HEK293 (cell line): ENCODE data around the gene SFN.
"Not testable (repeated sequence)": the region's sequence is repeated elsewhere in the genome, so short reads cannot be mapped to it uniquely, and the experiment has no call there.

Experiments
- CTCF ChIA-PET: fragments of 350-600 bp; formaldehyde crosslinking; extraction: SDS; loops from one replicate; lab custom pipeline; 2021; ENCODE audit warnings: antibody characterized with exemption; lab: Yijun Ruan, JAX
- POLR2A ChIA-PET: fragments of 300-600 bp; formaldehyde crosslinking; extraction: SDS; loops from one replicate; lab custom pipeline; 2020; ENCODE audit warnings: antibody characterized with exemption, inconsistent platforms; lab: Yijun Ruan, JAX
- H3K27ac ChIP-seq: fragments of 200-500 bp; sonication (Bioruptor generic); 2 replicates; pipeline ENCODE4 v1.5.1; 2014; ENCODE audit warnings: low read depth, low read length, control low read depth, inconsistent platforms; ENCODE audit errors: extremely low read depth
- H3K36me3 ChIP-seq, 2 experiments: fragments of 200-500 bp in 1 of 2; sonication (Bioruptor generic) in 1 of 2; 1 replicate in 1 of 2; 2 replicates in 1 of 2; pipeline ENCODE4 v1.5.1; 2014 to 2017; ENCODE audit warnings: inconsistent platforms in 2 of 2, low read length in 2 of 2; ENCODE audit not compliant: control insufficient read depth in 2 of 2, insufficient read depth in 1 of 2
- H3K4me1 ChIP-seq: fragments of 200-500 bp; sonication (Bioruptor generic); 2 replicates; pipeline ENCODE4 v1.5.1; 2014; ENCODE audit warnings: mild to moderate bottlenecking, low read length, inconsistent platforms; ENCODE audit not compliant: control insufficient read depth, insufficient read depth
- H3K4me3 ChIP-seq: 2 replicates; pipeline ENCODE4 v1.5.1; 2011; ENCODE audit warnings: low read depth, mild to moderate bottlenecking, control low read depth, low read length, moderate library complexity
- H3K9me3 ChIP-seq: fragments of 200-500 bp; sonication (Bioruptor generic); 2 replicates; pipeline ENCODE4 v1.5.1; 2014; ENCODE audit warnings: low read depth, low read length, inconsistent platforms; ENCODE audit not compliant: control insufficient read depth, insufficient read depth
- EGR2 ChIP-seq: fragments of 450-650 bp; formaldehyde crosslinking; IDR thresholded peaks from 2 replicates; pipeline ENCODE4 v1.5.1; 2016; ENCODE audit warnings: low read depth, missing biosample characterization, missing genetic modification characterization
- GFI1B ChIP-seq: fragments of 450-650 bp; formaldehyde crosslinking; IDR thresholded peaks from 2 replicates; pipeline ENCODE4 v1.5.1; 2016; ENCODE audit warnings: missing biosample characterization, missing genetic modification characterization
- GLI2 ChIP-seq: fragments of 450-650 bp; formaldehyde crosslinking; IDR thresholded peaks from 2 replicates; pipeline ENCODE4; 2017; ENCODE audit warnings: missing biosample characterization, missing genetic modification characterization, low read depth, borderline replicate concordance
- GLI4 ChIP-seq: fragments of 450-650 bp; formaldehyde crosslinking; IDR thresholded peaks from 2 replicates; pipeline ENCODE4 v1.5.1; 2016; ENCODE audit warnings: missing biosample characterization, missing genetic modification characterization
- GLIS1 ChIP-seq: fragments of 450-650 bp; formaldehyde crosslinking; IDR thresholded peaks from 2 replicates; pipeline ENCODE4 v1.5.1; 2016; ENCODE audit warnings: missing biosample characterization, missing genetic modification characterization
- KLF10 ChIP-seq: fragments of 450-650 bp; IDR thresholded peaks from 2 replicates; pipeline ENCODE4 v1.5.1; 2018; ENCODE audit warnings: missing biosample characterization, mild to moderate bottlenecking, missing genetic modification characterization
- KLF16 ChIP-seq: fragments of 450-650 bp; formaldehyde crosslinking; IDR thresholded peaks from 2 replicates; pipeline ENCODE4 v1.5.1; 2017; ENCODE audit warnings: missing biosample characterization, missing genetic modification characterization
- MEIS1 ChIP-seq: sonication (generic); formaldehyde crosslinking; IDR thresholded peaks from 2 replicates; pipeline ENCODE4 v1.8.1; 2022; ENCODE audit warnings: missing genetic modification reagents, mild to moderate bottlenecking, borderline replicate concordance
- SP7 ChIP-seq: fragments of 450-650 bp; formaldehyde crosslinking; IDR thresholded peaks from 2 replicates; pipeline ENCODE4 v1.5.1; 2016; ENCODE audit warnings: missing biosample characterization, missing genetic modification characterization
- ZFHX2 ChIP-seq: fragments of 450-650 bp; formaldehyde crosslinking; conservative IDR thresholded peaks from 2 replicates; pipeline ENCODE4 v1.5.1; 2016; ENCODE audit warnings: missing biosample characterization, missing genetic modification characterization
- ZIC2 ChIP-seq: fragments of 450-650 bp; formaldehyde crosslinking; IDR thresholded peaks from 2 replicates; pipeline ENCODE4 v1.5.1; 2016; ENCODE audit warnings: missing biosample characterization, missing genetic modification characterization
- ZNF121 ChIP-seq: fragments of 450-650 bp; formaldehyde crosslinking; IDR thresholded peaks from 2 replicates; pipeline ENCODE4 v1.5.1; 2016; ENCODE audit warnings: missing biosample characterization, missing genetic modification characterization
- ZNF133 ChIP-seq: fragments of 450-650 bp; formaldehyde crosslinking; IDR thresholded peaks from 2 replicates; pipeline ENCODE4 v1.5.1; 2016; ENCODE audit warnings: missing biosample characterization, missing genetic modification characterization
- ZNF146 ChIP-seq: fragments of 450-650 bp; formaldehyde crosslinking; IDR thresholded peaks from 2 replicates; pipeline ENCODE4 v1.5.1; 2016; ENCODE audit warnings: missing biosample characterization, missing genetic modification characterization
- ZNF600 ChIP-seq: fragments of 450-650 bp; formaldehyde crosslinking; IDR thresholded peaks from 2 replicates; pipeline ENCODE4 v1.5.1; 2016; ENCODE audit warnings: missing biosample characterization, missing genetic modification characterization
- ZNF660 ChIP-seq: fragments of 450-650 bp; IDR thresholded peaks from 2 replicates; pipeline ENCODE4 v1.5.1; 2018; ENCODE audit warnings: missing biosample characterization, mild to moderate bottlenecking, missing genetic modification characterization
- ZNF664 ChIP-seq: fragments of 450-650 bp; formaldehyde crosslinking; IDR thresholded peaks from 2 replicates; pipeline ENCODE4 v1.5.1; 2016; ENCODE audit warnings: missing biosample characterization, missing genetic modification characterization
- ZNF670 ChIP-seq: fragments of 450-650 bp; formaldehyde crosslinking; IDR thresholded peaks from 2 replicates; pipeline ENCODE4 v1.5.1; 2016; ENCODE audit warnings: missing biosample characterization, missing genetic modification characterization, low read depth
- ZNF76 ChIP-seq: fragments of 450-650 bp; formaldehyde crosslinking; IDR thresholded peaks from 2 replicates; pipeline ENCODE4; 2016; ENCODE audit warnings: low read depth, missing biosample characterization, missing genetic modification characterization, borderline replicate concordance
- ZNF785 ChIP-seq: fragments of 450-650 bp; formaldehyde crosslinking; IDR thresholded peaks from 2 replicates; pipeline ENCODE4 v1.5.1; 2016; ENCODE audit warnings: missing biosample characterization, missing genetic modification characterization
- ZNF792 ChIP-seq: fragments of 450-650 bp; formaldehyde crosslinking; IDR thresholded peaks from 2 replicates; pipeline ENCODE4 v1.5.1; 2016; ENCODE audit warnings: missing biosample characterization, missing genetic modification characterization
- ZSCAN4 ChIP-seq: fragments of 450-650 bp; formaldehyde crosslinking; IDR thresholded peaks from 2 replicates; pipeline ENCODE4 v1.5.1; 2017; ENCODE audit warnings: missing biosample characterization, missing genetic modification characterization
- TF ChIP-seq, protein P1 (sequence below): fragments of 450-650 bp; formaldehyde crosslinking; IDR thresholded peaks from 2 replicates; pipeline ENCODE4 v1.5.1; 2016; ENCODE audit warnings: missing biosample characterization, missing genetic modification characterization
- TF ChIP-seq, protein P2 (sequence below): fragments of 450-650 bp; formaldehyde crosslinking; IDR thresholded peaks from 2 replicates; pipeline ENCODE4 v1.5.1; 2017; ENCODE audit warnings: missing biosample characterization, missing genetic modification characterization

Gene SFN

GRCh38 chr1:26879793-26880192 lies 16.8 kb downstream of the SFN start:
- TF ChIP-seq ZNF600 (peak; percentile 99), ZNF660 (no peak), GLI2 (tag by site-specific recombination) (no peak)
- ChIA-PET POLR2A (interaction anchor here (0.7 to 1.4 kb wide), 2 partner anchors 15 to 25 kb away, joined by 3 to 7 read pairs; no protein-coding TSS in a partner anchor), CTCF (interaction anchor here (0.5 to 3.7 kb wide), 4 partner anchors 25 to 507 kb away, joined by 3 to 15 read pairs (median 3); no protein-coding TSS in a partner anchor)
- Histone ChIP-seq H3K27ac (no peak overlapping the region), H3K36me3 (peaks cover 57 to 93% of the 10 kb centered on the region in 2 experiments), H3K4me3 (no peak overlapping the region), H3K4me1 (no peaks in the 10 kb centered on the region), H3K9me3 (no peaks in the 10 kb centered on the region)

- not testable (repeated sequence) for H3K4me3 ChIP-seq, H3K9me3 ChIP-seq, H3K27ac ChIP-seq, H3K4me1 ChIP-seq
- POLR2A ChIA-PET: interaction anchor here (0.6 to 2.5 kb wide), 4 partner anchors 8 to 283 kb away, joined by 4 to 20 read pairs (median 8); partner anchors contain the start of genes GPATCH3 and GPN2
- peaks cover 66 to 95% of the 10 kb centered on the region in 2 experiments for H3K36me3 ChIP-seq
- CTCF ChIA-PET: interaction anchor here (1.5 to 1.9 kb wide), 2 partner anchors 14 to 280 kb away, joined by 6 to 9 read pairs; no protein-coding TSS in a partner anchor
- TF ChIP-seq SP7 (tag by site-specific recombination) (0 out of 2 replicates have a peak, but pooled peaks have one; percentile 25), ZFHX2 (tag by site-specific recombination) (0 out of 2 replicates have a peak, but pooled peaks have one; percentile 36), GLIS1 (tag by site-specific recombination) (peak; percentile 61), ZNF121 (tag by site-specific recombination) (peak; percentile 98), EGR2 (0 out of 2 replicates have a peak, but pooled peaks have one; percentile 7), ZIC2 (tag by site-specific recombination) (peak; percentile 52)
- TF ChIP-seq, protein P1, sequence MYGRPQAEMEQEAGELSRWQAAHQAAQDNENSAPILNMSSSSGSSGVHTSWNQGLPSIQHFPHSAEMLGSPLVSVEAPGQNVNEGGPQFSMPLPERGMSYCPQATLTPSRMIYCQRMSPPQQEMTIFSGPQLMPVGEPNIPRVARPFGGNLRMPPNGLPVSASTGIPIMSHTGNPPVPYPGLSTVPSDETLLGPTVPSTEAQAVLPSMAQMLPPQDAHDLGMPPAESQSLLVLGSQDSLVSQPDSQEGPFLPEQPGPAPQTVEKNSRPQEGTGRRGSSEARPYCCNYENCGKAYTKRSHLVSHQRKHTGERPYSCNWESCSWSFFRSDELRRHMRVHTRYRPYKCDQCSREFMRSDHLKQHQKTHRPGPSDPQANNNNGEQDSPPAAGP (tag by site-specific recombination): 0 out of 2 replicates have a peak, but pooled peaks have one; percentile 52
Observed at GRCh38 chr1:26881611-26882010, 18.7 kb downstream of the SFN start.

DNA sequence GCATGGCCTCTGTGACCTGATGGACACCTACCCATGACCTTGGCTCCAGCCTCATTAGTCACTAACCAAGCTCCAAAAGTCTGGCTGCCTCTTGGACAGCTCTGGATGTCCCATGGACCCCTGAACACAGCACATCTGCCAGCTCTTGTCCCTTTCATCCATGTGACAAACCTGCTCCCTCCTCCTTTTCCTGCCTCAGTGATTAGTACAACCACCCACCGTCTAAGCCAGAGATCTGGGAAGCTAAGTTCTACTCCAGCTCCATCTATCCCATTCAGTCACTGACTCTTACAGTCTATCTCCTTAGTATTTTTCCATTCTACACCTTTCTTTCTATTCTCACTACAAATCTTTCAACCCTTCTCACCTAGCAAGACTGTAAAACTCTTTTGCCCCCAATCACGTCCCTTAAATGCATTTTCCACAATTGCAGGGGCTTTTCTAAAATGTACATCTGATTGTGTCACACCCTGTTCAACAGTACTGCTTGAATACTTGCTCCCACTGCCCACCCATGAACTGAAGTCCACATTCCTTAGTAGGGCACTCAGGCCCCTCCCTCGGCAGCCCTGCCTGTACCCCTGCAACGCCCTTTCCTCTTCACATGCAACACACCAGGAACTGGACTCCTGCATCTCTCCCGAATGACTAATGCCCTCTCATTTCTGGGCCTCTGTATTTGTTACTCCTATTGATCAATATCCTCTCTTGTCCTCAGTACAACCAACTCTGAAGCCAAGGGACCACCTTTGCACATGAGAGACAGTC lies 19.9 kb downstream of the SFN start:
- no peak overlapping the region for H3K4me3 ChIP-seq
- H3K27ac ChIP-seq: no peak overlapping the region
- H3K4me1 ChIP-seq: no peaks in the 10 kb centered on the region
- POLR2A ChIA-PET: interaction anchor here (2.5 kb wide), 1 partner anchor 18 kb away, joined by 20 read pairs; no protein-coding TSS in a partner anchor
- CTCF ChIA-PET: interaction anchor here (0.6 to 1.9 kb wide), 4 partner anchors 20 to 1458 kb away, joined by 3 to 9 read pairs (median 4); partner anchors contain the start of gene SFN
- H3K36me3 ChIP-seq: peaks cover 68 to 94% of the 10 kb centered on the region in 2 experiments
- H3K9me3 ChIP-seq: no peaks in the 10 kb centered on the region
- no peak for TF ChIP-seq ZSCAN4 (tag by site-specific recombination)
- TF ChIP-seq KLF10 (tag by site-specific recombination): no peak
- no peak for TF ChIP-seq ZNF785 (tag by site-specific recombination)
- no peak for TF ChIP-seq KLF16 (tag by site-specific recombination)
- TF ChIP-seq MEIS1 (CRISPR knock-in tag): no peak
- TF ChIP-seq ZNF76 (tag by site-specific recombination): no peak
- TF ChIP-seq GFI1B (tag by site-specific recombination): no peak
- no peak for TF ChIP-seq GLI4 (tag by site-specific recombination)
- no peak for TF ChIP-seq ZNF792
- TF ChIP-seq ZNF670 (tag by site-specific recombination): no peak
- TF ChIP-seq ZNF133 (tag by site-specific recombination): no peak
- TF ChIP-seq, protein P2, sequence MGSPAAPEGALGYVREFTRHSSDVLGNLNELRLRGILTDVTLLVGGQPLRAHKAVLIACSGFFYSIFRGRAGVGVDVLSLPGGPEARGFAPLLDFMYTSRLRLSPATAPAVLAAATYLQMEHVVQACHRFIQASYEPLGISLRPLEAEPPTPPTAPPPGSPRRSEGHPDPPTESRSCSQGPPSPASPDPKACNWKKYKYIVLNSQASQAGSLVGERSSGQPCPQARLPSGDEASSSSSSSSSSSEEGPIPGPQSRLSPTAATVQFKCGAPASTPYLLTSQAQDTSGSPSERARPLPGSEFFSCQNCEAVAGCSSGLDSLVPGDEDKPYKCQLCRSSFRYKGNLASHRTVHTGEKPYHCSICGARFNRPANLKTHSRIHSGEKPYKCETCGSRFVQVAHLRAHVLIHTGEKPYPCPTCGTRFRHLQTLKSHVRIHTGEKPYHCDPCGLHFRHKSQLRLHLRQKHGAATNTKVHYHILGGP (tag by site-specific recombination): no peak
- no peak for TF ChIP-seq ZNF664 (tag by site-specific recombination)
- TF ChIP-seq ZNF146 (tag by site-specific recombination): no peak
